Measurements from ENCODE around the gene FCHSD2. TPM values are rescaled to one million over a fixed set of nuclear protein-coding genes. Genes with fewer than 3 reads are reported as not detected.

FCHSD2 gene
- total RNA-seq, 1 donor from 2014 or later = 18.9 TPM

- Histone ChIP-seq H3K36me3 (ENCODE audit: insufficient read depth, low read length) (no peaks in the 10 kb centered on the region), H2AFZ (ENCODE audit: low read depth, low read length) (no peak overlapping the region), H4K20me1 (ENCODE audit: insufficient read depth, low read length) (no peaks in the 10 kb centered on the region), H3K4me1 (ENCODE audit: insufficient read depth, low read length) (peaks cover 16% of the 10 kb centered on the region), H3K79me2 (ENCODE audit: insufficient read depth, low read length) (no peaks in the 10 kb centered on the region), H3K4me3 (ENCODE audit: insufficient read depth, low read depth, low read length) (no peak overlapping the region), H3K4me2 (ENCODE audit: low read length) (no peak overlapping the region), H3K27ac (ENCODE audit: low read depth, low read length) (no peak overlapping the region), H3K9ac (ENCODE audit: low read length) (no peak overlapping the region), H3K27me3 (ENCODE audit: insufficient read depth, low read length) (no peaks in the 10 kb centered on the region), H3K9me3 (ENCODE audit: insufficient read depth, low read depth, low read length) (no peaks in the 10 kb centered on the region)
- Mint-ChIP-seq H3K36me3 (ENCODE audit: low read depth, unreplicated experiment) (no peaks in the 10 kb centered on the region), H3K27ac (ENCODE audit: unreplicated experiment) (no peak overlapping the region), H3K4me1 (ENCODE audit: low read depth, unreplicated experiment) (peaks cover 10% of the 10 kb centered on the region), H3K27me3 (ENCODE audit: low read depth, unreplicated experiment) (no peaks in the 10 kb centered on the region), H3K4me3 (ENCODE audit: unreplicated experiment) (no peak overlapping the region), H3K9me3 (ENCODE audit: unreplicated experiment) (peaks cover 3% of the 10 kb centered on the region)
- TF ChIP-seq CTCF (IDR thresholded peaks at IDR 0.05; ENCODE audit: insufficient read depth, low read depth, low read length) (no peak), EZH2 (IDR thresholded peaks at IDR 0.05; ENCODE audit: insufficient read depth, low read length) (no peak)
- FAIRE-seq = no peak
- no peak for DNase-seq (ENCODE audit: low read depth)
Observed at GRCh38 chr11:72787216-72788104, 354.7 kb downstream of the FCHSD2 start.

Other genes with a start within 250 kb of the FCHSD2 start
- gene P2RY2, start 76.0 kb upstream of the FCHSD2 start, total RNA-seq = 0.12 and 0.30 TPM in 2 replicates
- 0.14 and 0.75 TPM in 2 replicates for gene P2RY6, start 130.0 kb upstream of the FCHSD2 start, total RNA-seq
- 59.7 and 66.4 TPM in 2 replicates for gene ARHGEF17, start 166.0 kb upstream of the FCHSD2 start, total RNA-seq
- 3.6 and 5.2 TPM in 2 replicates for gene RELT, start 234.1 kb upstream of the FCHSD2 start, total RNA-seq

Data from astrocyte (in vitro differentiated cells and primary cell).